Measurements from ENCODE around the gene CLCN7. TPM values are rescaled to one million over a fixed set of nuclear protein-coding genes. Genes with fewer than 3 reads are reported as not detected.

CLCN7 gene
- polyA plus RNA-seq, 3 donors: 37.4 to 249 (median 56.5) TPM

DNA sequence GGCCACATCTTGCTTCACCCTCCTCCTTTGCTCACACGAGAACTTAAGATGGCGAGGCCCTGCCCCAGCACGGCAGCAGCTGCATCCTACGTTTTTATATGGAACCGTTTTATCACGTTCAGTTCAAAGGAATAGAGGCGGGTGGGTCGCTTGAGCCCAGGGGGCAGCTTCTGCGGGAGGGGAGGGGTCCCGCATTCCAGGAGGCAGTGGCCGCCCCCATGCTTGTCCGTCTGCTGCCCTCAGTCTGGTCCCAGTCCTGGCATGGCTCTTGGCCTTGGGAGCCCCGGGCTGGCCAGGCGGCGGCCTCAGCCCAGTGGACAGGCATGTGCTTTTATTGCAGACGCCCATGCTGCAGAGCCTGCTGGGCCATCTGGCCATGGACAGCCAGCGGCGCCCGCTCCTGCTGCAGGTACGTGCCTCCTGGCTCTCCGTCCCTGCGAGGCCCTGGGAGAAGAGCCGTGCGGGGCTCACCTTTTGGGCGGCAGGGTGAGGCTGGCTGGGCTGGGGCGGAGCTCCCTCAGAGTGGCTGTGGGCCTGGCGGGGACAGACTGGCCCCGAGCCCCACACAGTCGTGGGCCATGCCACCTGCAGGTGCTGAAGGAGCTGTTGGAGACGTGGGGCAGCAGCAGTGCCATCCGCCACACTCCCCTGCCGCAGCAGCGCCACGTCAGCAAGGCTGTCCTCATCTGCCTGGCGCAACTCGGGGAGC lies 25.1 kb upstream of the CLCN7 start:
- no peak for TF ChIP-seq CTCF (IDR thresholded peaks at IDR 0.05)
- no peaks in the 10 kb centered on the region for H3K4me1 Mint-ChIP-seq
- no peak overlapping the region for H3K4me3 Mint-ChIP-seq
- H3K79me2 ChIP-seq (ENCODE audit: insufficient read depth, low read length): peaks cover 3% of the 10 kb centered on the region
- H2AFZ ChIP-seq (ENCODE audit: insufficient read depth, low read depth, low read length, poor library complexity, severe bottlenecking): no peak overlapping the region
- peaks cover 80 to 91% of the 10 kb centered on the region in 2 donors for H3K36me3 ChIP-seq (replicated peaks in 1 of 2; ENCODE audit: control insufficient read depth in 1 of 2, insufficient read depth in 2 of 2, low read length in 2 of 2)
- no peaks in the 10 kb centered on the region for H3K27me3 ChIP-seq (ENCODE audit: control insufficient read depth in 2 of 2, insufficient read depth in 2 of 2, low read length in 2 of 2)
- no peak overlapping the region for H3K4me3 ChIP-seq (replicated peaks in 1 of 3; ENCODE audit: low read depth in 2 of 3, low read length in 3 of 3)
- intact Hi-C loops (cut with micrococcal nuclease): loop anchor here in 1 of 2 donors (10.0 kb wide), 1 partner anchor 45 kb away; no protein-coding TSS in a partner anchor
- H3K4me2 ChIP-seq (replicated peaks; ENCODE audit: extremely low read depth, low read length, poor library complexity, severe bottlenecking): no peak overlapping the region
- peaks cover 0 to 4% (median 0%) of the 10 kb centered on the region in 7 donors for H3K9me3 Mint-ChIP-seq
- no peaks in the 10 kb centered on the region for H3K4me1 ChIP-seq (ENCODE audit: control insufficient read depth in 1 of 2, insufficient read depth in 2 of 2, low read length in 2 of 2)
- H3K27ac Mint-ChIP-seq: no peak overlapping the region
- no peaks in the 10 kb centered on the region for H3K9me3 ChIP-seq (replicated peaks in 1 of 2; ENCODE audit: control insufficient read depth in 1 of 2, insufficient read depth in 1 of 2, low read length in 2 of 2)
- 93% methylated on average over 35 of the region's 36 CpGs for WGBS (ENCODE audit: insufficient coverage)
- peaks cover 42 to 75% of the 10 kb centered on the region in 2 donors for H3K36me3 Mint-ChIP-seq
- no peaks in the 10 kb centered on the region for H4K20me1 ChIP-seq (ENCODE audit: insufficient read depth, low read length)
- no peak overlapping the region for H3K27ac ChIP-seq (ENCODE audit: low read depth in 1 of 2, low read length in 2 of 2)
- peaks cover 0 to 2% (median 0%) of the 10 kb centered on the region in 3 donors for H3K27me3 Mint-ChIP-seq (ENCODE audit: low read depth in 3 of 3)
- no peak overlapping the region for H3K9ac ChIP-seq (ENCODE audit: insufficient read depth, low read length, poor library complexity, severe bottlenecking)
- no peak for DNase-seq

- H2AFZ ChIP-seq (ENCODE audit: insufficient read depth, low read depth, low read length, poor library complexity, severe bottlenecking): no peak overlapping the region
- Mint-ChIP-seq H3K4me1 (peaks cover 5% of the 10 kb centered on the region), H3K27ac (peak overlapping the region in 1 of 7 donors; percentile 61), H3K27me3 (ENCODE audit: low read depth in 3 of 3) (peaks cover 0 to 2% (median 0%) of the 10 kb centered on the region in 3 donors), H3K9me3 (peaks cover 0 to 4% (median 0%) of the 10 kb centered on the region in 7 donors), H3K36me3 (peaks cover 42 to 77% of the 10 kb centered on the region in 2 donors), H3K4me3 (no peak overlapping the region)
- no peak for DNase-seq
- no peaks in the 10 kb centered on the region for H3K27me3 ChIP-seq (ENCODE audit: control insufficient read depth in 2 of 2, insufficient read depth in 2 of 2, low read length in 2 of 2)
- H3K9ac ChIP-seq (ENCODE audit: insufficient read depth, low read length, poor library complexity, severe bottlenecking): no peak overlapping the region
- 94% methylated on average over 32 of the region's 35 CpGs for WGBS (ENCODE audit: insufficient coverage)
- TF ChIP-seq CTCF (IDR thresholded peaks at IDR 0.05): no peak
- H3K27ac ChIP-seq (ENCODE audit: low read depth in 1 of 2, low read length in 2 of 2): no peak overlapping the region
- H3K4me1 ChIP-seq (ENCODE audit: control insufficient read depth in 1 of 2, insufficient read depth in 2 of 2, low read length in 2 of 2): peaks cover 8% of the 10 kb centered on the region in 2 donors
- intact Hi-C loops (cut with micrococcal nuclease): no loop called here
- no peaks in the 10 kb centered on the region for H4K20me1 ChIP-seq (ENCODE audit: insufficient read depth, low read length)
- H3K4me3 ChIP-seq (replicated peaks in 1 of 3; ENCODE audit: low read depth in 2 of 3, low read length in 3 of 3): no peak overlapping the region
- H3K4me2 ChIP-seq (replicated peaks; ENCODE audit: extremely low read depth, low read length, poor library complexity, severe bottlenecking): no peak overlapping the region
- peaks cover 83 to 93% of the 10 kb centered on the region in 2 donors for H3K36me3 ChIP-seq (replicated peaks in 1 of 2; ENCODE audit: control insufficient read depth in 1 of 2, insufficient read depth in 2 of 2, low read length in 2 of 2)
- H3K79me2 ChIP-seq (ENCODE audit: insufficient read depth, low read length): peaks cover 11% of the 10 kb centered on the region
- no peaks in the 10 kb centered on the region for H3K9me3 ChIP-seq (replicated peaks in 1 of 2; ENCODE audit: control insufficient read depth in 1 of 2, insufficient read depth in 1 of 2, low read length in 2 of 2)
Measured at GRCh38 chr16:1498899-1499676, 24.3 kb upstream of the CLCN7 start.

Data from CD14-positive monocyte (primary cell).